PC-9 (cell line): ENCODE measurements around the gene AKR7A2. TPM values are rescaled to one million over a fixed set of nuclear protein-coding genes. Genes with fewer than 3 reads are reported as not detected.

ENCODE experiments used
- BruUV-seq: library from RNA; stranded (reverse); fragments of 400-500 nt; replicated peaks from 2 replicates; lab custom pipeline; 2021; lab: Mats Ljungman, UMichigan
- CTCF ChIA-PET: fragments of 300-600 bp; sonication (Branson Sonifier 250); formaldehyde crosslinking; loops from one replicate; lab custom pipeline; 2022; ENCODE audit warnings: antibody characterized with exemption; lab: Charles Lee
- POLR2A ChIA-PET: fragments of 300-600 bp; sonication (Branson Sonifier 250); formaldehyde crosslinking; loops from one replicate; lab custom pipeline; 2022; ENCODE audit warnings: antibody characterized with exemption; ENCODE audit not compliant: unreplicated experiment; lab: Charles Lee
- DNase-seq, 2 experiments: peaks; one replicate each; pipeline versions ENCODE4 v3.0.0 to v3.0.0-alpha.2; 2015 to 2022; ENCODE audit warnings: mixed read lengths in 1 of 2
- H2AFZ ChIP-seq: fragments of 200-600 bp; sonication (generic); 2 replicates; pipeline ENCODE4 v1.8.1; 2017; ENCODE audit warnings: antibody characterized with exemption
- H3F3A ChIP-seq: fragments of 200-600 bp; sonication (generic); 2 replicates; pipeline ENCODE4 v1.8.1; 2017; ENCODE audit warnings: antibody characterized with exemption, mild to moderate bottlenecking, low read depth; ENCODE audit not compliant: insufficient read depth
- H3K27ac ChIP-seq: fragments of 200-600 bp; sonication (generic); 2 replicates; pipeline ENCODE4 v1.6.1; 2016; ENCODE audit warnings: mixed run types
- H3K27me3 ChIP-seq: fragments of 200-600 bp; sonication (generic); 2 replicates; pipeline ENCODE4 v1.6.1; 2016; ENCODE audit warnings: low read depth, mixed run types; ENCODE audit not compliant: insufficient read depth
- H3K36me3 ChIP-seq: fragments of 200-600 bp; sonication (generic); 2 replicates; pipeline ENCODE4 v1.6.1; 2016; ENCODE audit warnings: low read depth, mixed run types
- H3K4me1 ChIP-seq: fragments of 200-600 bp; sonication (generic); replicated peaks from 2 replicates; pipeline ENCODE4 v1.6.1; 2016; ENCODE audit warnings: mixed run types; ENCODE audit not compliant: insufficient read depth
- H3K4me2 ChIP-seq: fragments of 200-600 bp; sonication (generic); 2 replicates; pipeline ENCODE4 v1.6.1; 2017; ENCODE audit warnings: mixed run types
- H3K4me3 ChIP-seq: fragments of 200-600 bp; sonication (generic); 2 replicates; pipeline ENCODE4 v1.6.1; 2016; ENCODE audit warnings: mixed run types
- H3K79me2 ChIP-seq: fragments of 200-600 bp; sonication (generic); 2 replicates; pipeline ENCODE4 v1.6.1; 2017; ENCODE audit warnings: low read depth, mixed run types
- H3K9me2 ChIP-seq: fragments of 200-600 bp; sonication (generic); 2 replicates; pipeline ENCODE4 v1.8.1; 2017; ENCODE audit warnings: mild to moderate bottlenecking; ENCODE audit not compliant: insufficient read depth
- H3K9me3 ChIP-seq: fragments of 200-600 bp; sonication (generic); 2 replicates; pipeline ENCODE4 v1.8.1; 2016; ENCODE audit warnings: low read depth; ENCODE audit not compliant: insufficient read depth
- H4K20me1 ChIP-seq: fragments of 200-600 bp; sonication (generic); 2 replicates; pipeline ENCODE4 v1.8.1; 2017; ENCODE audit not compliant: insufficient read depth
- CTCF ChIP-seq: fragments of 200-600 bp; sonication (generic); conservative IDR thresholded peaks from 2 replicates; pipeline ENCODE4 v1.6.1; 2017; ENCODE audit warnings: mixed run types, antibody characterized with exemption, mild to moderate bottlenecking, moderate library complexity
- EZH2 ChIP-seq: fragments of 200-600 bp; sonication (generic); IDR thresholded peaks from 2 replicates; pipeline ENCODE4 v1.8.0; 2017; ENCODE audit warnings: antibody characterized with exemption, low read depth
- intact Hi-C: fragments of 100-400 bp; cut with micrococcal nuclease; formaldehyde crosslinking; loops from one replicate; pipeline ENCODE4 v1.10.0; 2022; ENCODE audit not compliant: unreplicated experiment
- total RNA-seq: library from RNA; stranded (reverse); gene quantifications from 2 replicates; pipeline ENCODE4 v1.2.3, GENCODE V29; 2021

Gene AKR7A2
- total RNA-seq, 1 experiment from 2014 or later = 79.6 TPM

- no peak overlapping the region for H2AFZ ChIP-seq
- no peaks in the 10 kb centered on the region for H3K79me2 ChIP-seq
- ChIA-PET CTCF (no interaction called here), POLR2A (no interaction called here)
- no peak for TF ChIP-seq EZH2
- no peak for TF ChIP-seq CTCF
- no peaks in the 10 kb centered on the region for H3F3A ChIP-seq
- BruUV-seq = no TSS peak
- no peaks in the 10 kb centered on the region for H3K9me3 ChIP-seq
- no peak overlapping the region for H3K4me3 ChIP-seq
- no peak for DNase-seq
- no peaks in the 10 kb centered on the region for H3K9me2 ChIP-seq
- H4K20me1 ChIP-seq = no peaks in the 10 kb centered on the region; the same call in 1 of the 2 replicates
- intact Hi-C loops = no loop called here
- no peaks in the 10 kb centered on the region for H3K4me1 ChIP-seq
- H3K36me3 ChIP-seq = no peaks in the 10 kb centered on the region
- no peak overlapping the region for H3K27ac ChIP-seq
- no peaks in the 10 kb centered on the region for H3K27me3 ChIP-seq
- H3K4me2 ChIP-seq = no peak overlapping the region
Measured at GRCh38 chr1:19360432-19360831, 48.5 kb upstream of the AKR7A2 start.

- Histone ChIP-seq H3K79me2 (no peaks in the 10 kb centered on the region), H3K9me3 (no peaks in the 10 kb centered on the region), H3F3A (no peaks in the 10 kb centered on the region), H3K4me3 (no peak overlapping the region), H3K27me3 (no peaks in the 10 kb centered on the region), H3K4me2 (no peak overlapping the region), H3K36me3 (no peaks in the 10 kb centered on the region), H3K9me2 (no peaks in the 10 kb centered on the region), H3K27ac (no peak overlapping the region), H4K20me1 (no peaks in the 10 kb centered on the region; the same call in 1 of the 2 replicates), H2AFZ (no peak overlapping the region), H3K4me1 (no peaks in the 10 kb centered on the region)
- TF ChIP-seq EZH2 = no peak
- BruUV-seq = no TSS peak
- POLR2A ChIA-PET = no interaction called here
- CTCF ChIA-PET = interaction anchor here (0.6 kb wide), 1 partner anchor 111 kb away, joined by 3 read pairs; no protein-coding TSS in a partner anchor
- intact Hi-C loops = no loop called here
- DNase-seq = no peak
Measured at GRCh38 chr1:19360016-19360415, 48.1 kb upstream of the AKR7A2 start.

GRCh38 chr1:19359357-19359756 lies 47.4 kb upstream of the AKR7A2 start:
- Histone ChIP-seq H2AFZ (no peak overlapping the region), H3K4me2 (no peak overlapping the region), H3K9me2 (no peaks in the 10 kb centered on the region), H3K4me3 (no peak overlapping the region), H3K27me3 (no peaks in the 10 kb centered on the region), H4K20me1 (no peaks in the 10 kb centered on the region; the same call in 1 of the 2 replicates), H3K9me3 (no peaks in the 10 kb centered on the region), H3K27ac (no peak overlapping the region), H3F3A (no peaks in the 10 kb centered on the region), H3K36me3 (no peaks in the 10 kb centered on the region), H3K4me1 (no peaks in the 10 kb centered on the region), H3K79me2 (no peaks in the 10 kb centered on the region)
- ChIA-PET POLR2A (interaction anchor here (0.6 kb wide), 1 partner anchor 81 kb away, joined by 6 read pairs; no protein-coding TSS in a partner anchor), CTCF (interaction anchor here (0.6 kb wide), 1 partner anchor 112 kb away, joined by 3 read pairs; no protein-coding TSS in a partner anchor)
- BruUV-seq = no TSS peak
- intact Hi-C loops = no loop called here
- no peak for TF ChIP-seq CTCF
- no peak for TF ChIP-seq EZH2
- DNase-seq = no peak

GRCh38 chr1:19358710-19359109 lies 46.8 kb upstream of the AKR7A2 start:
- H3K36me3 ChIP-seq = no peaks in the 10 kb centered on the region
- H3K27me3 ChIP-seq = no peaks in the 10 kb centered on the region
- no peaks in the 10 kb centered on the region for H3K79me2 ChIP-seq
- POLR2A ChIA-PET = no interaction called here
- no peak overlapping the region for H3K4me3 ChIP-seq
- TF ChIP-seq EZH2 = no peak
- TF ChIP-seq CTCF = no peak
- BruUV-seq = no TSS peak
- H3K27ac ChIP-seq = no peak overlapping the region
- CTCF ChIA-PET = no interaction called here
- no peaks in the 10 kb centered on the region; the same call in 1 of the 2 replicates for H4K20me1 ChIP-seq
- no peak for DNase-seq
- no peaks in the 10 kb centered on the region for H3F3A ChIP-seq
- H3K9me3 ChIP-seq = no peaks in the 10 kb centered on the region
- no peak overlapping the region for H3K4me2 ChIP-seq
- no peaks in the 10 kb centered on the region for H3K9me2 ChIP-seq
- no peak overlapping the region for H2AFZ ChIP-seq
- intact Hi-C loops = no loop called here
- no peaks in the 10 kb centered on the region for H3K4me1 ChIP-seq
